Inflammatory macrophage treated with lipopolysaccharide for 4 hours (primary cell): ENCODE measurements around the gene BIN2.
"Not testable (repeated sequence)": the region's sequence is repeated elsewhere in the genome, so short reads cannot be mapped to it uniquely, and the experiment has no call there.

Experiments used
- DNase-seq: peaks from one replicate; pipeline ENCODE4 v3.0.0-alpha.2; 2020

Gene BIN2

DNA sequence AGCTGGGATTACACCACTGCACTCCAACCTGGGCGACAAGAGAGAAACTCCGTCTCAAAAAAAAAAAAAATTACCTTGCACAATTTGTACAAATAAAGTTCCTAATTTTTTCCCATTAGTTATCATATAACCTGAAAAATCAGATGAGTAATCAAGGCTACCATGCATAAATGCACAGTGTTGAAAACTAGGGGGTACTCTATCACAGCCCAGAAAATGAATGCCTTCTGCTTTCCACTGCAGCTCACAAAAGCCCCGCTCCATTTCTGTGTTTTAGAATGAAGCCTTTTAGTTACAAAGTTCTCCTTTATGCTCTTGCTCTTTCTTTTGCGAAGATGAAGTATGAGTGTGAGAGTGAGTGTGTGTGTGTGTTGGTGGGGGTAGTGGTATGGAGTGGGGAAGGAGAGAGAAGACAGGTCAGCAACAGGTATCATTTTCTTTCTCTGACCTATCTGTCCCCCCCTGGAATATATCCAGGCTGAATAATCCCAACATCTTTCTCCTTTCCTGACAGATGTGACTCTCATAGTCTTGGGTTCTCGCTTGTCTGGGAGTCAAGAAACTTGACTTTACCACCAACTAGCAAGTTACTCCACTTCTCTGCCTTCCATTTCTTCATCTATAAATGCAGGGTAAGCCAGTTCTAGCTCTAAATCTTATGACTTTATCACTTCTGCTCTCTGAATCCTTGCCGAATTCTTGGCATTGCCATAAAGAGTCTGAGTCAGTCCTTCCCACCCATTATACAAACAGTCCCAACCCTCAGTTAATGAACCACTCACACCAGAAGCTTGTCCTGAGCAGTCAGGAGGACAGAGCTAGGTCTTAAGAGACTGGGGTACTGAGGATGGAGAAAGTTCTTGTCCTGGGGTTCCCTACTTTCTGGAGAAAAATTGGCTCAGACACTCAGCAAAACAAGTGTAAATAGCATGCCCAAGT is 16.1 kb downstream of the BIN2 start:
- DNase-seq, result no peak

DNA sequence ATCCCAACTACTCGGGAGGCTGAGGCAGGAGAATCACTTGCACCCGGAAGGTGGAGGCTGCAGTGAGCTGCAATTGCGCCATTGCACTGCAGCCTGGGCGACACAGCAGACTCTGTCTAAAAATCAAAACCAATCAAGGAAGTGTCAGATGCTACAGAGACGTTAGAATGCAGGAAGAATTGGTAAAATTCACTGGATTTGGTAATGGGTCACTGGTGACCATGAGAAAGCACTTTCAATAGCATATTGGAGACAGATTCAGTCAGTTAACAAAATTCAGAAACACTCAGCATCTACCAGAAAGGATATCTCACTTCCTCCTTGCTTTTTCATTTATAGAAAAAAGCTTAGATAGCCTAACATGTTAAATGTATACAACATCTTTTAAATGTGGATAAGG is 17.5 kb downstream of the BIN2 start:
- DNase-seq, result peak; percentile 69

DNA sequence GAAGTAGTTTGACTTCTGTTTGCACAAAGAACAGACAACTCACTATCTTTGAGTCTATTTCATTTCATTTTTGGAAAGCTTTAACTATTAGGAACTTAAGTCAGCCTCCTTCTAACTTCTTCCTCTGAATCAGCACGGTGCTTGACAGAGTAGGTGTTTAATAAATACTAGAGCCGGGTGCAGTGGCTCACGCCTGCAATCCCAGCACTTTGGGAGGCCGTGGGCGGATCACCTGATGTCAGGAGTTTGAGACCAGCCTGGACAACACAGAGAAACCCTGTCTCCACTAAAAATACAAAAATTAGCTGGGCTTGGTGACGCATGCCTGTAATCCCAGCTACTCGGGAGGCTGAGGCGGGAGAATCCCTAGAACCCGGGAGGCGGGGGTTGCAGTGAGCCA is 23.2 kb downstream of the BIN2 start:
- DNase-seq, result not testable (repeated sequence)

DNA sequence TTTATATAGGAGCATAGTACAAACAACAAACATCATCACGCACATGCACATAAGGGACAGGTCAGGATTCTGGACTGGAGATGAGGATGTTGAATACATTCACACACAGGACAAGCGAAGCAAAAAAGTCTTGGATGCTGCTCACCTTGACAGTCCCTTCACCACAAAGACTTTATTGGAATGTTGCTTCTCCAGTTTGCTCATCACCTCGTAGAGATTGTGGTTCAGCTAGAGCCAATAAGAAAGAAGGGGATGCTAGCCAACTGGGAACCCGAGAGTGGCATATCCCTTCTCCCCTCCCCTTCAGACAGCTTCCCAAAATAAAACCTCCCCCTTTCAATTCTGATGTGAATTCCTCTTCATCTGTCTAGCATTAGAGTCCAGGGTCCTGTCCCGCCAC is 28.3 kb downstream of the BIN2 start:
- no peak for DNase-seq

DNA sequence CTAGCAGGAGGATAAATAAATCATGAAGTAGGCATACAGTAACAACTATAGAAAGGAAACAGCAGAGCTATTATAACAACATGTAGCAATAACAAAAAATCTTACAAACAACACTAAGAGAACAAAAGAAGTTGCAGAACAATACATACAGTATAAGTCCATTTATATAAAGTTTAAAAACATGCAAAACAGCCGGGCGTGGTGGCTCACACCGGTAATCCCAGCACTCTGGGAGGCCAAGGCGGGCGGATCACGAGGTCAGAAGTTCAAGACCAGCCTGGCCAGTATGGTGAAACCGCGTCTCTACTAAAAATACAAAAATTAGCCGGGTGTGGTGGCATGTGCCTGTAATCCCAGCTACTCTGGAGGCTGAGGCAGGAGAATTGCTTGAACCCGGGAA is 29.9 kb downstream of the BIN2 start:
- not testable (repeated sequence) for DNase-seq

DNA sequence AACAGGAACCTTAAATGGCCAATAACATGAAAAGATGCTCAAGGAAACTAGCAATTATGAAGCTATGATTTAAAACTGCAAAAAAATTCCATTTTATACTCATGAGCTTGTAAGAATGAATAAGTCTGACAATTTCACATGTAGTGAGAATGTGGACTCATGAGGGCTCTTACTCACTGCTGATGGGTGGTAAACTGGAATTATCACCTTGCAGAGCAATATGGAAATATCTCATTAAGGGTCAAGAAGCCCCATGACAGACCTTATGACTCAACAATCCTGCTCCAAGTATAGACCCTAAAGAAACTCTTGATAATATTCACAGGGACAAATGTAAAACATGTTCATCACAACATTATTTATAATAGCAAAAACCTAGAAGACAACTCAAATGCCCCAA is 30.3 kb downstream of the BIN2 start:
- DNase-seq, result no peak

DNA sequence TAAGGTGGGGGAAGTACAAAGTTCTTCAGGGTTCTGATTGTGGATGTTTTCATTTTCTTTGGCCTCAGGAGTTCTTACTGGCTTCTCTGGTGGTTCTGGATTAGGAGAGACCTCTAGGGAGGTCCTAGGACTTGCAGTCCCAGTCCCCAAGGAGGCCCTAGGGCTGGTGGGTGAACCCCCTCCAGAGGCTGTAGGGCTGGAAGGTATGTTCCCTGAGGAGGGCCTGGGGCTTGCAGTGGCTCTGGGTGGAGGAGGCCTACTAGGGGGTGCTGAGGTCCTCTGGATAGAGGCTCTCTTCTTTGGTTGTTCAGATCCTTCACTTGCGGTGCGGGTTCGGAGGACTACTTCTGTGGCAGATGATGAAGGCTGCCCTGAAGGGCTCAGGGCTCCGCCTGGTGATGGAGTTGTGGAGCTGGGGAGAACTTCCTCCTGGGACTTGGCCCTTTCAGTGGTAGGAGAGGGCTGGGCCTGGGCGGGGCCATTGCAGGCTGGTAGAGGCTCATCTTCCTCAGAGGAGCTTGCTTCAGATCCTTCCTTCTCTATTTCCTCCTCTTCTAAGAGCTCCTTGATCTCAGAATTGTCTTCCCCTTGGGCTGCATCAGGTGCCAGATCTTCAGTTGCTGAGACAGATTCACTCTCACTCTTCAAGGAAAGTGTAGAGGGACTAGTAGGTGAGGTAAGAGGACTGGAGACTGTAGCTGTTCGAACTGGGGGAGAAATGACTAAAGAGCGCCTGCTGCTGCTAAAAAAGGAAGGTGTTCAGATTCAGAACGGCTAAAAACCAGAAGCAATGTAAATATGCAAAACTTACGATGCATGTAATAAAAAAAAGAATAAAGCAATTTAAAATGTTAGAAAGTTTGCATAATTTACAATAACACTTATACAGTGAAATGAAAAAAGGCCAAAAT is 32.1 kb downstream of the BIN2 start:
- peak; percentile 79 for DNase-seq

DNA sequence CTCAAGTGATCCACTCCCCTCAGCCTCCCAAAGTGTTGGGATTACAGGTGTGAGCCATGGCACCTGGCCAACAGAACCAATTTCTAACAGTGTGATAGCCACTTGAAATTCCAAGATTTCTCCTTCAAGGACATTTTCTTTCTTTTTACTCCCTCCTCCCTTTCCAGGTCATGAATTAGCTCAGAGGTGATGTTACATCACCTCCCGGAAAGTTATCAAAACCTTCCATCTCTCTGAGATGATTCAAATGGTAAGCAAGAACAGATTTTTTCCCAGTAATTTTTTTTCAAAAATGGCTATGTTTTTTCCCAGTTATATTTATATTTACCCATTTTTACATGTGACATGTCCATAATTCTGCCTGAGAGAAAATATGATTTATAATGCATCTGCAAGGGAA is 38.1 kb downstream of the BIN2 start:
- DNase-seq, result no peak

DNA sequence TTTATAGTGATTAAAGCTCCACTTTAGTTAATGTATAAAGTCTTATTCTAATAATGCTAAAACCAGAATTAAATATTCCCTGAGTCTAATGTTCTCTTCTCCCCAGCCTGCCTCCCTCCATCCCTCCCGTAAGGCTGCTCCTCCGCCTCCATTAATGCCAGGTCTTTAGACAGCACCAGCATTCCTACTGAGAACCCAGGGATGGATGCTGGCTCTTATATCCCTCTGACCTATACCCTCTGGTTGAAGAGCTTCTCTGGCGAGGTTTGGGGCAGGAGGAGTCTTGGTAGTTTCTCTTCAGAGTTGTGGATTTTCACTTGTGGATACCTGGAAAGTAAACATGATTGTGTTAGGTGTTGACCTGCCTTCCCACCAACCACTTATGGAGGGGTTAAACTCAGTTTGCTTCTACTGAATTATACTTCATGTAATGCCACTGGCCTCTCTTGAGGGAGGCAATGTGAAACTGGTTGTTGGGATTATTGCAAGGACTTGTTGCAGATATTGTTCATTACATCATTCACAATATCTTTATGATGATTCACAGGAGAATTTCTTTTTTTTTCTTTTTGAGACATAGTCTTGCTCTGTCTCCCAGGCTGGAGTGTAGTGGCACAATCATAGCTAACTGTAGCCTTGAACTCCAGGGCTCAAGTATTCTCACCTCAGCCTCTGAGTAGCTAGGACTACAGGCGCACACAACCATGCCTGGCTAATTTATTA is 42.6 kb downstream of the BIN2 start:
- DNase-seq, result no peak

DNA sequence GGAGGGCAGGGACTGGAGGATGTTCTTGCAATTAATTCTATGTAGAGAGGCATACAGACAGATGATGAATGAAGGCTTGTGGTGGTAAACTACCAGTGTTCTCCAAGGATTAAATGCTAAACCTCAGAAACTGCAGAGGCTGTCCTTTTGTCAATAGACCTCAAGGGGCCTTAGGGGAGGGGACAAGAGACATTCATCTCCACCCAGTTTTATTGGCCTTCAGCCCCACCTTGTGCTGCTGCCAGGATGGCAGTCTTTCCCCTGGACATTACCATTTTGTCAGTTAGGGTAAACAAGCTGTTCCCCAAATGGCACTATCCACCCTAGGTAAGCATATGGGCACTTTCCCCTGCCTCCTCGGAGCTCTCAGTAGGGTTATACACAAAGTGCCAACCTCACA is 48.9 kb downstream of the BIN2 start:
- DNase-seq, result no peak

DNA sequence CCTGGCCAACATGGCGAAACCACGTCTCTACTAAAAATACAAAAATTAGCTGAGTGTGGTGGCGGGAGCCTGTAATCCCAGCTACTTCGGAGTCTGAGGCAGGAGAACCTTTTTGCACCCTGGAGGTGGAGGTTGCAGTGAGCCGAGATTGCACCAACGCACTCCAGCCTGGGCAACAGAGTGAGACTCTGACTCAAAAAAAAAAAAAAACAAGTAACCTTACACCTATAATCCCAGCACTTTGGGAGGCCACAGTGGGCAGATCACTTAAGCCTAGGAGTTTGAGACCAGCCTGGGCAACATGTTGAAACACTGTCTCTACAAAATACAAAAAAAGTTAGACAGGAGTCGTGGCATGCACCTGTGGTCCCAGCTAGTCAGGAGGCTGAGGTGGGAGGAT is 51.2 kb downstream of the BIN2 start:
- not testable (repeated sequence) for DNase-seq

DNA sequence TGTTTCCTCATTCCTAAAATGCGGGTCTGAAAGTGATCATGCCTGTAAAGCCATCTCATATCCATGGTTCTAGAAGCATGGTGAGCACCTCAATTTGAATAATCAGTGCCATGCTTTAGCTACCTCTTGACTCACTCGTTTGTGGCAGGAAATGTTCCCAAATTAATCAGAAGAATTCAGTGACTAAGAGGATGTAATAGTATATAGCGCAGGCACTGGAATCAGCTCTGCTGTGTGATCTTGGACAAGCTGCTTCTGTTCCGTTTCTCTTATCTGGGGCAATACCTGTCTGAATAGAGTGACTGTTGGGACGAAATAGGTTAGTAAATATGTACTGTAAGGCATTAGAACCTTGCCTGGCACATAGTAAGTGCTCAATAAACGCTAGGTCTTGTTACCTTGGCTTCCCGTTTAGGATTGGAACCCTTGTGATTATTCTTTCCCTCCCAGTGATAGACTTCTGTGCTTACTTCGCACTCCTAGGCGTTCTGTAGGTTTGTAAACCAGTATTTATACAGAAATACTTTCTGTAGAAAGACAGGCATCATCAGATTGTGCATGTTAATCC is 52.9 kb downstream of the BIN2 start:
- no peak for DNase-seq

DNA sequence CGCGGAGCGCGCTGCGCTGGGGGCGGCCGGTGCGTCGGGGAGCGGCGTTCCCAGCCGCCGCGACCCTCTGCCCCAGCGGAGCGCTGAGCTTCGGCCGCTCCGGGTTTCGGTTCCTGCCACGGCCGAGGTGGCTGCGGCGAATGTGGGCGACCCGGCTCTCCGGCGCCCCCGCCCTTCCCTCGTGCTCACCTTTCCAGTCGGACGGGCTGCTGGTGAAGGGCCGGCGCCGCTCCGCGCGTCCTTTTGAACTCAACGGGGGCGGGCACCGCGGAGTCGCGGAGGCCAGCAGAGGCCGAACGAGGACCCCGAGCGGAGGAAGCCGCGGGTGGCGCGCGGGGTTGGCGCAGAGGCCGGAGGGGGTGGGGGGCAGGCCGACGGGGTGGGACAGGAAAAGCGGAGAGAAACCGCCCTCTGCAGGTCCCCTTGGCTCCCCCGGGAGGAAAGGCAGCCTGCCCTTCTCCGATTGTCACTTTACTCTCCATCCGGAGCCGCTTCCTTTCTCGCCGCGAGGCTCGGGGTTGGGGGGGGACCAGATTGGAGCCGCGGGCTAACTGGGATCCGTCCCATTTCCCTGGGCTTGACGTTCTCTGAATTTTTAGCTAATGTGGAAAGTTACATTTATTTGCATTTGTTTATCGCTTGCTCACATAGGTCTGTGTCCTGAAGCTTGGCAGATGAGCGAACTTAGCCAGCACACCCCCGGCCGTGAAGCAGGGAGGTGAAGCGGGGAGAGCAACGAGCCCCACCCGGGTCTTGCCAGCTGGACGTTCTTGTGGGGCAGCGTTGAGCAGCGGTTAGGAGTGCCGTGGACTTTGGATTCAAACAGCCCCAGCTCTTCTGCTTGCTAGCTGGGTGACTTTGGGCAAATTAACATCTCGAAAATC is 53.7 kb downstream of the BIN2 start, which contains the start of gene SMAGP:
SMAGP (minus strand) TSS at position 349 of the 884 bp plus-strand sequence. CDS start 1,137 bp downstream, outside the sequence.
- peak; percentile 35 for DNase-seq

DNA sequence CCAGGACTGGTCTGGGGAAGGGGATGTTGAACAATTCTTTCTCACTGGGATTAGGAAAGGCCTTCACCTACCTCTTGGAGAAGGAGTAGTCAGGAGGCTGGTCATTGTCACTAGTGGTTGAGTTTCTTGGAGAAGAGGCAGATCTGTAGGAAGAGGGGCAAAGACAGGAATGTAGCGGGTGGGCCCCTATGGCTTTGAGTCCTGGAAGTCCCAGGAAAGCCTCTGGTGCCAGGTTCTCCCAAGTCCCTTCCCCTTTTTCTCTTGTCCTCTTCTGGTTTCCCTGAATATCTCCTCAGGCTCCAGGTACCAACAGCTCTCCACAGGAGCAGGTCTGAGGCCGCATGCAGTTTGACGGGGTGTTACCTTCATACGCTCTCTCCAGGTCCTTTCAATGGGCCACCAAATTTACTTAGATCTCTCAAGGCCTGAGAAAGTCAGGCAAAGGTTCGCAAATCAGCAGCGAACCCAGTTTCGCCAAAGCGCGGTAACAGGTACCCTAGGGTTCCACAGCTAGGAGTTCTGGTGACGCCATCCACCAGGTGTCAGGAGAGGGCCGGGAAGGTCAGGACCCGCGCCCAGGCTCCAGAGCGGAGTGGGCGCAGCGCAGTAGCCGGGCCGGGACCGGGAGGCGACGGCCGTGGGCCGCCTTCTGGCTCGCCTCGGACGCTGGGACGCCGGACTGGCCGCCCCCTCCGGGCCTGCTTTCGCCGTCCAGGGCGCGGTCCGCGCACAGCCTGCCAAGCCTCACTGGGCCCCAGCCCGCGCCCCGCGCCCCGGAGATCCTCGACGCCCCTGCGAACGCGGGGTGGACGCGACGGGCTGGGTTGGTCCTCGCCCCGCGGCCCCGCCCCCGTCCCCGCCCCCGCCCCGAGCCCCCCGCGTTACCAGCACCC is 54.6 kb downstream of the BIN2 start:
- DNase-seq, result no peak

DNA sequence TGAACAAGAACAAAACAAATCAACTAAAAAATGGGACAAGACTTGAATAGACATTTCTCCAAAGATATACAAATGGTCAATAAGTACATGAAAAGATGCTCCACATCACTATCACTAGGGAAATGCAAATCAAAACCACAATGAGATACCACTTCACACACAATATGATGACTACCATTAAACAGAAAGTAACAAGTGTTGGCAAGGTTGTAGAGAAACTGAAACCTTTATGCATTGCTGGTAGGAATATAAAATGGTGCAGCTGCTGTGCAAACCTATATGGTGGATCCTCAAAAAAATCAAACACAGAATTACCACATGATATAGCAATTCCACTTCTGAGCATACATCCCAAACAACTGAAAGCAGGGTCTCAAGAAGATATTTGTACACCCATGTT is 59.0 kb downstream of the BIN2 start:
- no peak for DNase-seq

DNA sequence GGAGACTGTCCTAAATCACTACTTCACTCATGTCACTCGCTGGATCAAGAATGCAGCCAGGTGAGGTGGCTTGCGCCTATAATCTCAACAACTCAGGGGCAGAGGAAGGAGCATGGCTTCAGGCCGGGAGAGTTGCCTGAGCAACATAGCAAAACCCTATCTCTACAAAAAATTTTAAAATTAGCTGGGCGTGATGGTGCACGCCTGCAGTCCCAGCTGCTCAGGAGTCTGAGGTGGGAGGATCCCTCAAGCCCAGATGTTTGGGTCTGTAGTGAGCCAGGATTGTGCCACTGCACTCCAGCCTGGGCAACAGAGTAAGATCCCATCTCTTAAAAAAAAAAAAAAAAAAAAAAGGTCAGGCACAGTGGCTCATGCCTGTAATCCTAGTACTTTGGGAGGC is 59.7 kb downstream of the BIN2 start:
- DNase-seq, result no peak

DNA sequence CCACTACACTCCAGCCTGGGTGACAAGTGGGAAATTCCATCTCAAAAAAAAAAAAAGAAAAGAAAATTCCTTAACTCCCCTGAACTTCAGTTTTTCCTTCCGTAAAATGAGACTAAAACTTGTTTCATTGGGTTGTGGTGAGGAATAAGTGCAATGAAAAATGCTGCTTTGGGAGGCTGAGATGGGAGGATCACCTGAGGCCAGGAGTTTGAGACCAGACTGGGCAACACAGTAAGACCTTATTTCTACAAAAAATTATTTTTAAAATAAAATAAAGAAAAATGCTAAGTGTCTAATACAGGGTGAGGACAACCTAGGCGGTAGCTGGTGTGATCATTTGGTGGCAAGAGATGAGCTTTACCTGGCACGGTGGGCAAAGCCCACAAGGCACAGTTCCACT is 60.6 kb downstream of the BIN2 start:
- DNase-seq, result no peak

DNA sequence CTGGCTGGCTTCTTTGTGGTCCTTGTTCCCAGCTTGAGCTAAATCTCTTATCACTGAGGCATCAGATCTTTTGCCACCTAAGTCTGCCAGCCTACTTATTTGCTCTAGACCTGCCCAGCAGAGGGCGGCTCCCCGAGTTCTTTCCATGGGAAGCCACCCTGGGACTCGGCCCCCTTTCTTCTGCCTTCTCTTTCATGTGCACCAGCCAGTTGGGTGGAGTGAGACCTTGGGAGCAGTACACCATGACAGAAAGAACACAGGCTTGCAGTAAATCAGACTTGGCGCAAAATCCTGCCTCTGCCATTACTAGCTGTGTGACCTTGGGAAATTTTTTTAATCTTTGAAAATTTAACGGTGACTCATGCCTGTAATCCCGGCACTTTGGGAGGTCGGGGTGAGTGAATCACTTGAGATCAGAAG is 61.2 kb downstream of the BIN2 start:
- peak; percentile 38 for DNase-seq

DNA sequence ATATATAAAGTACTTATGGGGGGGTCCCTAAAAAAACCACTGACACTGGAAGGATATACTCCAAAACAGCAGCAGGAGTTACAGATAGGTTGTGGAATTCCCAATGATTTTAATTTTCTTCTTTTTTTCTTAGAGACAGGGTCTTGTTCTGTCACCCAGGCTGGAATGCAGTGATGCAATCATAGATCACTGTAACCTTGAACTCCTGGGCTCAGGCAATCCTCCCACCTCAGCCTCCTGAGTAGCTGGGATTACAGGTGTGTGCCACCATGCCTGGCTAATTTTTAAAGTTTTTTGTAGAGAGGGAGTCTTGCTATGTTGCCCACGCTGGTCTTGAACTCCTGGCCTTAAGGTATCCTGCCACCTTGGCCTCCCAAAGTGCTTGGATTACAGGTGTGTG is 64.4 kb downstream of the BIN2 start:
- DNase-seq, result not testable (repeated sequence)

DNA sequence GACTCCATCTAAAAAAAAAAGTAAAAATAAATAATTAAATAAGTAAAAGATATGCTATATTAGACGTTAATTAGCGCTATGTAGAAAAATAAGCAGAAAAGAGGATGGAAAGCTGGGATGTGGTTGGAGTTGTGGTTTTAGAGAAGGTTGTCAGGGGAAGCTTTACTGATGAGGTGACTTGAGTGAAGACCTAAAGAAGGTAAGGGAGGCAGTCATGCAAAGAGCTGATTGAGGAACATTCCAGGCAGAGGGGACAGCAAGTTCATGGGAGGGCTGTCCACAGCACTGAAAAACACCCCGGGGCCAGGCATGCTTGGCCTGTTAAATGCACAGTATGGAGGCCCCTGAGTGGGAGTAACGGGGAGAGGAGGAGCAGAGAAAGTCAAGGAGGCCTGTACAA is 69.4 kb downstream of the BIN2 start:
- no peak for DNase-seq
